ENCODE data around the gene PRICKLE2.

GRCh38 chr3:64104691-64105111, 120.6 kb downstream of the PRICKLE2 start:
- TF ChIP-seq SPI1 (IDR thresholded peaks at IDR 0.05; ENCODE audit: borderline replicate concordance, insufficient read depth, low read depth, low read length) = no peak
- TF ChIP-seq SP1 (IDR thresholded peaks at IDR 0.05; ENCODE audit: low read depth, low read length) = no peak
- TF ChIP-seq EED (IDR thresholded peaks at IDR 0.05; ENCODE audit: low read depth) = no peak
- TF ChIP-seq CEBPB (IDR thresholded peaks at IDR 0.05; ENCODE audit: borderline replicate concordance in 1 of 2, low read depth in 2 of 2, low read length in 2 of 2) = no peak
- no peak for TF ChIP-seq CTCF (IDR thresholded peaks at IDR 0.05 in 2 of 3, conservative IDR thresholded peaks at IDR 0.05 in 1 of 3; ENCODE audit: control insufficient read depth in 2 of 3, extremely low read depth in 1 of 3, insufficient read depth in 1 of 3, low read depth in 3 of 3, low read length in 3 of 3)
- TF ChIP-seq POLR2A (IDR thresholded peaks at IDR 0.05; ENCODE audit: low read depth, low read length) = no peak
- TF ChIP-seq BRCA1 (IDR thresholded peaks at IDR 0.05; ENCODE audit: low read depth, low read length) = no peak
- no peak for TF ChIP-seq MTA2 (IDR thresholded peaks at IDR 0.05; ENCODE audit: low read depth)
- TF ChIP-seq YY1 (IDR thresholded peaks at IDR 0.05; ENCODE audit: low read depth, low read length) = no peak

All from GM12878 (cell line).